Stimulated activated CD8-positive, alpha-beta memory T cell treated with anti-CD3 and anti-CD28 coated beads, Interleukin-4, amount 100 ng/mL, for 24 hours (primary cell): ENCODE results near the gene NCSTN.

Experiments used
- DNase-seq: peaks from one replicate; pipeline ENCODE4 v3.0.0-alpha.2; 2020; ENCODE audit warnings: low read depth

The NCSTN gene

GRCh38 chr1:160352555-160352954, 9.4 kb downstream of the NCSTN start:
- no peak for DNase-seq

GRCh38 chr1:160353223-160353622, 10.0 kb downstream of the NCSTN start:
- DNase-seq, result no peak

GRCh38 chr1:160354388-160354985, 11.3 kb downstream of the NCSTN start:
- DNase-seq, result no peak

GRCh38 chr1:160357286-160358002, 14.3 kb downstream of the NCSTN start:
- no peak for DNase-seq

GRCh38 chr1:160358073-160358472, 14.9 kb downstream of the NCSTN start:
- no peak for DNase-seq

GRCh38 chr1:160359559-160360226, 16.5 kb downstream of the NCSTN start:
- no peak for DNase-seq

- no peak for DNase-seq
These were observed 17.1 kb downstream of the NCSTN start for GRCh38 chr1:160360227-160360695.

- no peak for DNase-seq
These were observed 18.0 kb downstream of the NCSTN start for GRCh38 chr1:160361199-160361598.

GRCh38 chr1:160361814-160362167, 18.6 kb downstream of the NCSTN start:
- DNase-seq, result no peak

- no peak for DNase-seq
These were observed 19.2 kb downstream of the NCSTN start for GRCh38 chr1:160362168-160362957.

GRCh38 chr1:160363010-160363409, 19.8 kb downstream of the NCSTN start:
- no peak for DNase-seq

GRCh38 chr1:160363951-160364735, 21.0 kb downstream of the NCSTN start:
- DNase-seq, result no peak

GRCh38 chr1:160365325-160365724, 22.1 kb downstream of the NCSTN start:
- DNase-seq, result no peak

GRCh38 chr1:160366731-160367515, 23.7 kb downstream of the NCSTN start, which contains the start of gene NHLH1:
TSS of gene NHLH1 (plus strand) at chr1:160367071. CDS start at chr1:160370732, 3,661 bp downstream.
- no peak for DNase-seq

- DNase-seq, result no peak
These were observed 24.3 kb downstream of the NCSTN start for GRCh38 chr1:160367516-160367900.

GRCh38 chr1:160367934-160368923, 25.0 kb downstream of the NCSTN start:
- no peak for DNase-seq

- no peak for DNase-seq
These were observed 25.9 kb downstream of the NCSTN start for GRCh38 chr1:160369087-160369486.

GRCh38 chr1:160370561-160371345, 27.6 kb downstream of the NCSTN start:
- no peak for DNase-seq

GRCh38 chr1:160371346-160371631, 28.1 kb downstream of the NCSTN start:
- no peak for DNase-seq
